ENCODE data around the gene SLIT1.
A peak's percentile ranks its signal among the peaks of the same experiment; 100 is the strongest.

Gene SLIT1

GRCh38 chr10:97071496-97071895, 114.3 kb downstream of the SLIT1 start:
- H3K27me3 ChIP-seq (ENCODE audit: insufficient read depth, low read length, poor library complexity) = no peaks in the 10 kb centered on the region
- no peaks in the 10 kb centered on the region for H3K79me1 ChIP-seq (ENCODE audit: low read length)
- no peaks in the 10 kb centered on the region for H3K79me2 ChIP-seq (ENCODE audit: control insufficient read depth, insufficient read depth, low read length)
- no peak overlapping the region for H3K4me2 ChIP-seq (ENCODE audit: low read length)
- H2AK5ac ChIP-seq (ENCODE audit: low read length) = no peak overlapping the region
- no peak overlapping the region for H3K18ac ChIP-seq (ENCODE audit: low read length)
- H4K5ac ChIP-seq (ENCODE audit: low read length) = no peak overlapping the region
- no peak overlapping the region for H3K23ac ChIP-seq (ENCODE audit: low read length)
- H2BK15ac ChIP-seq (replicated peaks; ENCODE audit: low read depth) = no peak overlapping the region
- H3K27ac ChIP-seq (ENCODE audit: low read depth, low read length) = no peak overlapping the region
- H3K4me3 ChIP-seq (ENCODE audit: low read length) = no peak overlapping the region
- H3K4ac ChIP-seq (ENCODE audit: low read depth, low read length) = no peak overlapping the region
- no peak for DNase-seq
- H3K9ac ChIP-seq (ENCODE audit: low read length) = no peak overlapping the region
- WGBS (ENCODE audit: extremely low coverage, insufficient coverage, low lambda C conversion rate) = no CpG with 5 or more reads among the region's 7 CpGs
- H2BK5ac ChIP-seq (ENCODE audit: low read length) = no peak overlapping the region
- H3K56ac ChIP-seq (ENCODE audit: low read length) = no peak overlapping the region
- H4K8ac ChIP-seq (ENCODE audit: low read depth, low read length) = no peak overlapping the region
- H3K36me3 ChIP-seq (ENCODE audit: control insufficient read depth, insufficient read depth, low read length) = no peaks in the 10 kb centered on the region
- H2BK120ac ChIP-seq (ENCODE audit: low read depth, low read length) = no peak overlapping the region
- peaks cover 5% of the 10 kb centered on the region for H3K4me1 ChIP-seq (ENCODE audit: control insufficient read depth, low read depth, low read length)

- H2BK5ac ChIP-seq (ENCODE audit: low read length) = no peak overlapping the region
- no peak overlapping the region for H2BK15ac ChIP-seq (replicated peaks; ENCODE audit: low read depth)
- no peak overlapping the region for H3K18ac ChIP-seq (ENCODE audit: low read length)
- peaks cover 5% of the 10 kb centered on the region for H3K4me1 ChIP-seq (ENCODE audit: control insufficient read depth, low read depth, low read length)
- no peak overlapping the region for H4K8ac ChIP-seq (ENCODE audit: low read depth, low read length)
- H3K56ac ChIP-seq (ENCODE audit: low read length) = no peak overlapping the region
- H3K4me2 ChIP-seq (ENCODE audit: low read length) = no peak overlapping the region
- H2BK120ac ChIP-seq (ENCODE audit: low read depth, low read length) = no peak overlapping the region
- no peaks in the 10 kb centered on the region for H3K79me1 ChIP-seq (ENCODE audit: low read length)
- H3K27ac ChIP-seq (ENCODE audit: low read depth, low read length) = no peak overlapping the region
- H3K79me2 ChIP-seq (ENCODE audit: control insufficient read depth, insufficient read depth, low read length) = no peaks in the 10 kb centered on the region
- no peaks in the 10 kb centered on the region for H3K36me3 ChIP-seq (ENCODE audit: control insufficient read depth, insufficient read depth, low read length)
- no peak overlapping the region for H3K4me3 ChIP-seq (ENCODE audit: low read length)
- H4K5ac ChIP-seq (ENCODE audit: low read length) = no peak overlapping the region
- DNase-seq = peak; percentile 81
- H3K4ac ChIP-seq (ENCODE audit: low read depth, low read length) = no peak overlapping the region
- WGBS (ENCODE audit: extremely low coverage, insufficient coverage, low lambda C conversion rate) = no CpG with 5 or more reads among the region's 11 CpGs
- no peaks in the 10 kb centered on the region for H3K27me3 ChIP-seq (ENCODE audit: insufficient read depth, low read length, poor library complexity)
- no peak overlapping the region for H3K9ac ChIP-seq (ENCODE audit: low read length)
- H2AK5ac ChIP-seq (ENCODE audit: low read length) = no peak overlapping the region
- no peak overlapping the region for H3K23ac ChIP-seq (ENCODE audit: low read length)
Observed at GRCh38 chr10:97069576-97070362, 116.0 kb downstream of the SLIT1 start.

GRCh38 chr10:97069026-97069425, 116.7 kb downstream of the SLIT1 start:
- Histone ChIP-seq H3K23ac (ENCODE audit: low read length) (no peak overlapping the region), H2BK15ac (replicated peaks; ENCODE audit: low read depth) (no peak overlapping the region), H3K27ac (ENCODE audit: low read depth, low read length) (no peak overlapping the region), H4K8ac (ENCODE audit: low read depth, low read length) (no peak overlapping the region), H4K5ac (ENCODE audit: low read length) (no peak overlapping the region), H3K56ac (ENCODE audit: low read length) (no peak overlapping the region), H3K27me3 (ENCODE audit: insufficient read depth, low read length, poor library complexity) (no peaks in the 10 kb centered on the region), H3K4me1 (ENCODE audit: control insufficient read depth, low read depth, low read length) (peaks cover under 1% of the 10 kb centered on the region), H3K4me2 (ENCODE audit: low read length) (no peak overlapping the region), H3K79me1 (ENCODE audit: low read length) (no peaks in the 10 kb centered on the region), H2AK5ac (ENCODE audit: low read length) (no peak overlapping the region), H2BK120ac (ENCODE audit: low read depth, low read length) (no peak overlapping the region), H3K18ac (ENCODE audit: low read length) (no peak overlapping the region), H2BK5ac (ENCODE audit: low read length) (no peak overlapping the region), H3K79me2 (ENCODE audit: control insufficient read depth, insufficient read depth, low read length) (no peaks in the 10 kb centered on the region), H3K9ac (ENCODE audit: low read length) (no peak overlapping the region), H3K36me3 (ENCODE audit: control insufficient read depth, insufficient read depth, low read length) (no peaks in the 10 kb centered on the region), H3K4me3 (ENCODE audit: low read length) (no peak overlapping the region), H3K4ac (ENCODE audit: low read depth, low read length) (no peak overlapping the region)
- no CpG with 5 or more reads among the region's 2 CpGs for WGBS (ENCODE audit: extremely low coverage, insufficient coverage, low lambda C conversion rate)
- no peak for DNase-seq

GRCh38 chr10:97067716-97068391, 117.9 kb downstream of the SLIT1 start:
- Histone ChIP-seq H3K4me3 (ENCODE audit: low read length) (no peak overlapping the region), H3K36me3 (ENCODE audit: control insufficient read depth, insufficient read depth, low read length) (no peaks in the 10 kb centered on the region), H3K18ac (ENCODE audit: low read length) (no peak overlapping the region), H3K27me3 (ENCODE audit: insufficient read depth, low read length, poor library complexity) (no peaks in the 10 kb centered on the region), H3K4me1 (ENCODE audit: control insufficient read depth, low read depth, low read length) (no peaks in the 10 kb centered on the region), H3K27ac (ENCODE audit: low read depth, low read length) (no peak overlapping the region), H3K79me2 (ENCODE audit: control insufficient read depth, insufficient read depth, low read length) (no peaks in the 10 kb centered on the region), H2BK120ac (ENCODE audit: low read depth, low read length) (no peak overlapping the region), H2BK15ac (replicated peaks; ENCODE audit: low read depth) (no peak overlapping the region), H3K9ac (ENCODE audit: low read length) (no peak overlapping the region), H3K4me2 (ENCODE audit: low read length) (no peak overlapping the region), H3K56ac (ENCODE audit: low read length) (no peak overlapping the region), H3K23ac (ENCODE audit: low read length) (no peak overlapping the region), H2AK5ac (ENCODE audit: low read length) (no peak overlapping the region), H4K5ac (ENCODE audit: low read length) (no peak overlapping the region), H2BK5ac (ENCODE audit: low read length) (no peak overlapping the region), H4K8ac (ENCODE audit: low read depth, low read length) (no peak overlapping the region), H3K4ac (ENCODE audit: low read depth, low read length) (no peak overlapping the region), H3K79me1 (ENCODE audit: low read length) (no peaks in the 10 kb centered on the region)
- peak; percentile 47 for DNase-seq
- no CpG with 5 or more reads among the region's 16 CpGs for WGBS (ENCODE audit: extremely low coverage, insufficient coverage, low lambda C conversion rate)

- Histone ChIP-seq H3K18ac (ENCODE audit: low read length) (no peak overlapping the region), H3K79me1 (ENCODE audit: low read length) (no peaks in the 10 kb centered on the region), H3K56ac (ENCODE audit: low read length) (no peak overlapping the region), H3K27ac (ENCODE audit: low read depth, low read length) (no peak overlapping the region), H3K4ac (ENCODE audit: low read depth, low read length) (no peak overlapping the region), H2AK5ac (ENCODE audit: low read length) (no peak overlapping the region), H2BK15ac (replicated peaks; ENCODE audit: low read depth) (no peak overlapping the region), H3K79me2 (ENCODE audit: control insufficient read depth, insufficient read depth, low read length) (no peaks in the 10 kb centered on the region), H3K4me2 (ENCODE audit: low read length) (no peak overlapping the region), H3K23ac (ENCODE audit: low read length) (no peak overlapping the region), H3K4me3 (ENCODE audit: low read length) (no peak overlapping the region), H2BK120ac (ENCODE audit: low read depth, low read length) (no peak overlapping the region), H3K4me1 (ENCODE audit: control insufficient read depth, low read depth, low read length) (no peaks in the 10 kb centered on the region), H2BK5ac (ENCODE audit: low read length) (no peak overlapping the region), H3K36me3 (ENCODE audit: control insufficient read depth, insufficient read depth, low read length) (no peaks in the 10 kb centered on the region), H3K27me3 (ENCODE audit: insufficient read depth, low read length, poor library complexity) (no peaks in the 10 kb centered on the region), H3K9ac (ENCODE audit: low read length) (no peak overlapping the region), H4K8ac (ENCODE audit: low read depth, low read length) (no peak overlapping the region), H4K5ac (ENCODE audit: low read length) (no peak overlapping the region)
- DNase-seq = no peak
- no CpG with 5 or more reads among the region's 13 CpGs for WGBS (ENCODE audit: extremely low coverage, insufficient coverage, low lambda C conversion rate)
Observed at GRCh38 chr10:97066877-97067555, 118.7 kb downstream of the SLIT1 start.
